ENCODE results near the gene FASN.
"Not testable (repeated sequence)": the region's sequence is repeated elsewhere in the genome, so short reads cannot be mapped to it uniquely, and the experiment has no call there.

FASN gene

GRCh38 chr17:82098169-82098938, at the start of gene FASN:
Gene FASN (minus strand): TSS chr17:82098236. CDS start chr17:82096445, 1,791 bp downstream.
- DNase-seq: peak; percentile 89

- no peak for DNase-seq
Measured at GRCh38 chr17:82146663-82147654, 48.9 kb upstream of the FASN start.

GRCh38 chr17:82145550-82146155, 47.6 kb upstream of the FASN start:
- DNase-seq: no peak

- no peak for DNase-seq
Measured at GRCh38 chr17:82143333-82143732, 45.3 kb upstream of the FASN start.

GRCh38 chr17:82139961-82140360, 41.9 kb upstream of the FASN start:
- DNase-seq: not testable (repeated sequence)

GRCh38 chr17:82138511-82138992, 40.5 kb upstream of the FASN start:
- DNase-seq: no peak

- no peak for DNase-seq
Measured at GRCh38 chr17:82134101-82134500, 36.1 kb upstream of the FASN start.

GRCh38 chr17:82133166-82133953, 35.3 kb upstream of the FASN start:
- DNase-seq: not testable (repeated sequence)

- no peak for DNase-seq
Measured at GRCh38 chr17:82129095-82129494, 31.1 kb upstream of the FASN start.

GRCh38 chr17:82128287-82128686, 30.3 kb upstream of the FASN start:
- DNase-seq: no peak

GRCh38 chr17:82127704-82128103, 29.7 kb upstream of the FASN start:
- DNase-seq: no peak

GRCh38 chr17:82127315-82127595, 29.2 kb upstream of the FASN start:
- no peak for DNase-seq

GRCh38 chr17:82126556-82127314, 28.7 kb upstream of the FASN start:
- peak; percentile 77 for DNase-seq

- no peak for DNase-seq
Measured at GRCh38 chr17:82124101-82124500, 26.1 kb upstream of the FASN start.

GRCh38 chr17:82121660-82122629, 23.9 kb upstream of the FASN start:
- DNase-seq: no peak

GRCh38 chr17:82121246-82121645, 23.2 kb upstream of the FASN start:
- DNase-seq: no peak

- DNase-seq: no peak
Measured at GRCh38 chr17:82120148-82120547, 22.1 kb upstream of the FASN start.

- DNase-seq: no peak
Measured at GRCh38 chr17:82118815-82119380, 20.9 kb upstream of the FASN start.

GRCh38 chr17:82118168-82118814, 20.3 kb upstream of the FASN start:
- no peak for DNase-seq
